Endothelial cell of coronary artery (primary cell): Measurements from ENCODE around the gene POTEB2. TPM values are rescaled to one million over a fixed set of nuclear protein-coding genes. Genes with fewer than 3 reads are reported as not detected.

Experiments
- total RNA-seq: library from RNA; depleted of rRNA; stranded (reverse); fragments of >200 nt; gene quantifications from 2 replicates; pipeline ENCODE4 v1.2.3, GENCODE V29; 2014

The POTEB2 gene
- not detected in 2 replicates for total RNA-seq

GRCh38 chr15:20866214-20866613 lies at the start of gene POTEB2:
POTEB2 (minus strand) TSS chr15:20866314; CDS start chr15:20866281, 33 bp downstream.

